HepG2 (cell line): ENCODE results near the gene TPST1. TPM values are rescaled to one million over a fixed set of nuclear protein-coding genes. Genes with fewer than 3 reads are reported as not detected.
A peak's percentile ranks its signal among the peaks of the same experiment; 100 is the strongest.

Source experiments
- CEBPG ChIP-seq: IDR thresholded peaks from 2 replicates; pipeline ENCODE4 v1.6.1; 2016
- CREM ChIP-seq, 2 experiments: sonication (generic) in 1 of 2; formaldehyde crosslinking in 1 of 2; IDR thresholded peaks; 2 replicates each; pipeline versions ENCODE4 v1.4.0 to v1.6.1; 2016 to 2020; ENCODE audit warnings: antibody characterized with exemption in 1 of 2, mild to moderate bottlenecking in 1 of 2, missing genetic modification reagents in 1 of 2
- GATAD1 ChIP-seq: IDR thresholded peaks from 2 replicates; pipeline ENCODE4 v1.6.1; 2016; ENCODE audit warnings: missing genetic modification reagents, missing compliant biosample characterization
- GLMP ChIP-seq: sonication (generic); formaldehyde crosslinking; IDR thresholded peaks from 2 replicates; pipeline ENCODE4 v1.9.0; 2021; ENCODE audit warnings: missing genetic modification reagents, mild to moderate bottlenecking, borderline replicate concordance
- NCOA2 ChIP-seq: sonication (generic); formaldehyde crosslinking; IDR thresholded peaks from 2 replicates; pipeline ENCODE4 v1.8.0; 2022; ENCODE audit warnings: inconsistent platforms
- REPIN1 ChIP-seq: sonication (generic); formaldehyde crosslinking; IDR thresholded peaks from 2 replicates; pipeline ENCODE4 v1.8.0; 2022; ENCODE audit warnings: missing genetic modification reagents, low read depth, mild to moderate bottlenecking, borderline replicate concordance
- RNF219 ChIP-seq: sonication (generic); formaldehyde crosslinking; IDR thresholded peaks from 2 replicates; pipeline ENCODE4 v1.5.0; 2020; ENCODE audit warnings: mild to moderate bottlenecking, missing genetic modification reagents
- SNAPC2 ChIP-seq: sonication (generic); formaldehyde crosslinking; IDR thresholded peaks from 2 replicates; pipeline ENCODE4 v1.8.1; 2022; ENCODE audit warnings: mild to moderate bottlenecking, missing genetic modification reagents
- TAF15 ChIP-seq: fragments of 200-400 bp; formaldehyde crosslinking; IDR thresholded peaks from one replicate; pipeline ENCODE4 v1.6.1; 2018; ENCODE audit warnings: mild to moderate bottlenecking, low read depth, low read length; ENCODE audit not compliant: poor library complexity, severe bottlenecking
- TERF1 ChIP-seq: sonication (generic); formaldehyde crosslinking; IDR thresholded peaks from 2 replicates; pipeline ENCODE4 v1.8.0; 2022; ENCODE audit warnings: mild to moderate bottlenecking, missing genetic modification reagents, moderate library complexity
- THAP7 ChIP-seq: sonication (generic); formaldehyde crosslinking; IDR thresholded peaks from 2 replicates; pipeline ENCODE4 v1.8.1; 2023; ENCODE audit warnings: mild to moderate bottlenecking, missing genetic modification reagents
- ZBED4 ChIP-seq: sonication (generic); formaldehyde crosslinking; IDR thresholded peaks from 2 replicates; pipeline ENCODE4 v1.4.0; 2020; ENCODE audit warnings: missing genetic modification reagents, borderline replicate concordance
- ZBTB7B ChIP-seq: sonication (generic); formaldehyde crosslinking; IDR thresholded peaks from 2 replicates; pipeline ENCODE4 v1.4.0; 2020; ENCODE audit warnings: missing genetic modification reagents
- ZKSCAN1 ChIP-seq: fragments of 150-350 bp; IDR thresholded peaks from 2 replicates; pipeline ENCODE4 v1.6.1; 2014; ENCODE audit warnings: low read length
- ZNF274 ChIP-seq: sonication (generic); formaldehyde crosslinking; IDR thresholded peaks from 2 replicates; pipeline ENCODE4 v1.5.1; 2020; ENCODE audit warnings: mild to moderate bottlenecking, missing genetic modification reagents
- ZNF44 ChIP-seq: sonication (generic); formaldehyde crosslinking; IDR thresholded peaks from 2 replicates; pipeline ENCODE4 v1.5.1; 2020; ENCODE audit warnings: mild to moderate bottlenecking, missing genetic modification reagents
- ZNF503 ChIP-seq: sonication (generic); formaldehyde crosslinking; IDR thresholded peaks from 2 replicates; pipeline ENCODE4 v1.4.0; 2020; ENCODE audit warnings: missing genetic modification reagents
- ZNF790 ChIP-seq: sonication (generic); formaldehyde crosslinking; IDR thresholded peaks from 2 replicates; pipeline ENCODE4 v1.8.0; 2022; ENCODE audit warnings: missing genetic modification reagents, mild to moderate bottlenecking, borderline replicate concordance
- polyA plus RNA-seq, 8 experiments: library from polyadenylated mRNA; depleted of rRNA in 3 of 8; stranded (reverse) in 7 of 8; unstranded in 1 of 8; fragments of >200 nt; fragmentation: Illumina TruSeq in 4 of 8; extraction: Trizol in 4 of 8; gene quantifications; 2 replicates each; pipeline versions ENCODE4 v1.2.1 to v1.2.3, GENCODE V29; 2011 to 2016; ENCODE audit warnings: low read depth in 4 of 8, missing spikeins in 1 of 8, mixed read lengths in 1 of 8; ENCODE audit not compliant: insufficient read depth in 1 of 8
- total RNA-seq, 5 experiments: library from RNA; depleted of rRNA; stranded (reverse); fragments of >200 nt; fragmentation: Illumina TruSeq; extraction: Trizol; gene quantifications; 2 replicates each; pipeline ENCODE4 v1.2.3, GENCODE V29; 2016; ENCODE audit warnings: low read depth in 1 of 5

TPST1 gene
- total and polyA plus RNA-seq, 2 of the 13 experiments (the other 11 are each of a cell fraction or from before 2014, with no cell fraction given): 24.3 to 34.1 TPM

GRCh38 chr7:66307591-66308215, 102.6 kb downstream of the TPST1 start (continued):
- TF ChIP-seq ZBED4 (CRISPR knock-in tag): no peak
- TF ChIP-seq ZNF503 (CRISPR knock-in tag): no peak
- TF ChIP-seq ZNF274 (CRISPR knock-in tag): no peak
- TF ChIP-seq NCOA2: peak; percentile 78
- TF ChIP-seq TAF15: no peak
- no peak for TF ChIP-seq GLMP (CRISPR knock-in tag)
- TF ChIP-seq ZNF44 (CRISPR knock-in tag): no peak
- TF ChIP-seq CREM (IDR thresholded peaks at IDR 0.05): peak; percentile 57; the same call in 1 of the 2 replicates
- no peak for TF ChIP-seq CREM (CRISPR knock-in tag; IDR thresholded peaks at IDR 0.05)
- no peak for TF ChIP-seq THAP7
- TF ChIP-seq ZKSCAN1: 0 out of 2 replicates have a peak, but pooled peaks have one; percentile 63
- no peak for TF ChIP-seq TERF1 (CRISPR knock-in tag)
- no peak for TF ChIP-seq SNAPC2
- peak; percentile 46; the same call in 1 of the 2 replicates for TF ChIP-seq GATAD1 (CRISPR knock-in tag)
- no peak for TF ChIP-seq REPIN1 (CRISPR knock-in tag)
- no peak for TF ChIP-seq ZBTB7B (CRISPR knock-in tag)
- TF ChIP-seq CEBPG (CRISPR knock-in tag): peak; percentile 19
- TF ChIP-seq ZNF790 (CRISPR knock-in tag): no peak
- TF ChIP-seq RNF219: no peak
